ENCODE measurements around the gene MCF2L2.
A peak's percentile ranks its signal among the peaks of the same experiment; 100 is the strongest.

The MCF2L2 gene

GRCh38 chr3:183158113-183158512 is 270.3 kb downstream of the MCF2L2 start:
- no peak for DNase-seq

GRCh38 chr3:183156266-183156665 is 272.2 kb downstream of the MCF2L2 start:
- no peak for DNase-seq

- DNase-seq = no peak
Observed at GRCh38 chr3:183155499-183155898, 272.9 kb downstream of the MCF2L2 start.

- DNase-seq = no peak
Observed at GRCh38 chr3:183153210-183153950, 275.0 kb downstream of the MCF2L2 start.

- no peak for DNase-seq
Observed at GRCh38 chr3:183151821-183152351, 276.5 kb downstream of the MCF2L2 start.

GRCh38 chr3:183151086-183151485 is 277.3 kb downstream of the MCF2L2 start:
- no peak for DNase-seq

- peak; percentile 3 for DNase-seq
Observed at GRCh38 chr3:183149915-183150750, 278.3 kb downstream of the MCF2L2 start.

GRCh38 chr3:183148056-183148455 is 280.4 kb downstream of the MCF2L2 start:
- peak; percentile 62 for DNase-seq

GRCh38 chr3:183144363-183144762 is 284.1 kb downstream of the MCF2L2 start:
- DNase-seq = no peak

- DNase-seq = no peak
Observed at GRCh38 chr3:183142199-183142598, 286.2 kb downstream of the MCF2L2 start.

GRCh38 chr3:183134844-183135243 is 293.6 kb downstream of the MCF2L2 start:
- no peak for DNase-seq

GRCh38 chr3:183132409-183132808 is 296.0 kb downstream of the MCF2L2 start:
- no peak for DNase-seq

- peak; percentile 64 for DNase-seq
Observed at GRCh38 chr3:183131735-183132134, 296.7 kb downstream of the MCF2L2 start.

GRCh38 chr3:183131186-183131725 is 297.2 kb downstream of the MCF2L2 start:
- no peak for DNase-seq

- no peak for DNase-seq
Observed at GRCh38 chr3:183129243-183129642, 299.2 kb downstream of the MCF2L2 start.

- no peak for DNase-seq
Observed at GRCh38 chr3:183128709-183129108, 299.7 kb downstream of the MCF2L2 start.
